ENCODE results near the gene RAVER1.

RAVER1 gene

DNA sequence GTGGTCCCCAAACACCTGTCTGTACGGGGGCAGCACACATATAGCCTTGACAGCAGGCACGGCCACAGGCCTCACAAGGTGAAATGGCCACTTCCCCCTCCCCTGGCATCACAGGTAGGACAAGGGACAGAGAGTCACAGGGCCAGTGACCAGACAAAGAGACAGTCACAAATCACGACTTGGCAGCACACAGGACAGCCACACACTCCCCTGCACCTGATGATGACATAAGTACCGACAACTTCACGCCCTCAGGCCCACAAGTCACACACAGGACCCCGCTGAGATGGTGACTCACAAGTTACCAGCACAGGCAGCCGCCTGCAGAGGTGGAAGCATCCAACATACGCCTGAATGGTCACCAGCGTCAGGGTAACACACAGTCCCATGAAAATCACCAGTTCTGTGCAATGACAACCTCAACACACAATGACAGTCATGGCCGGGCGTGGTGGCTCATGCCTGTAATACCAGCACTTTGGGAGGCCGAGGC is 30.5 kb upstream of the RAVER1 start (continued):
- TF ChIP-seq ZFHX2 (tag by site-specific recombination; conservative IDR thresholded peaks at IDR 0.05) (peak; percentile 85), ZSCAN16 (tag by site-specific recombination; IDR thresholded peaks at IDR 0.05) (no peak), ZNF664 (tag by site-specific recombination; IDR thresholded peaks at IDR 0.05) (no peak), ZNF140 (tag by site-specific recombination; IDR thresholded peaks at IDR 0.05) (no peak), ZBTB20 (tag by site-specific recombination; IDR thresholded peaks at IDR 0.05) (no peak), ZNF175 (tag by site-specific recombination; IDR thresholded peaks at IDR 0.05) (no peak), ZNF324 (tag by site-specific recombination; IDR thresholded peaks at IDR 0.05) (no peak), ZNF76 (tag by site-specific recombination; IDR thresholded peaks at IDR 0.05; ENCODE audit: borderline replicate concordance, low read depth) (no peak), ZNF624 (tag by site-specific recombination; IDR thresholded peaks at IDR 0.05) (no peak), ZNF2 (tag by site-specific recombination; IDR thresholded peaks at IDR 0.05) (no peak), IKZF3 (tag by site-specific recombination; IDR thresholded peaks at IDR 0.05) (no peak), ZFP37 (tag by site-specific recombination; IDR thresholded peaks at IDR 0.05) (no peak), GLIS1 (tag by site-specific recombination; IDR thresholded peaks at IDR 0.05) (peak; percentile 89), FEZF1 (tag by site-specific recombination; IDR thresholded peaks at IDR 0.05) (no peak), ZNF366 (tag by site-specific recombination; conservative IDR thresholded peaks at IDR 0.05) (peak; percentile 33; the same call in 1 of the 2 replicates)
- TF ChIP-seq, protein P1, sequence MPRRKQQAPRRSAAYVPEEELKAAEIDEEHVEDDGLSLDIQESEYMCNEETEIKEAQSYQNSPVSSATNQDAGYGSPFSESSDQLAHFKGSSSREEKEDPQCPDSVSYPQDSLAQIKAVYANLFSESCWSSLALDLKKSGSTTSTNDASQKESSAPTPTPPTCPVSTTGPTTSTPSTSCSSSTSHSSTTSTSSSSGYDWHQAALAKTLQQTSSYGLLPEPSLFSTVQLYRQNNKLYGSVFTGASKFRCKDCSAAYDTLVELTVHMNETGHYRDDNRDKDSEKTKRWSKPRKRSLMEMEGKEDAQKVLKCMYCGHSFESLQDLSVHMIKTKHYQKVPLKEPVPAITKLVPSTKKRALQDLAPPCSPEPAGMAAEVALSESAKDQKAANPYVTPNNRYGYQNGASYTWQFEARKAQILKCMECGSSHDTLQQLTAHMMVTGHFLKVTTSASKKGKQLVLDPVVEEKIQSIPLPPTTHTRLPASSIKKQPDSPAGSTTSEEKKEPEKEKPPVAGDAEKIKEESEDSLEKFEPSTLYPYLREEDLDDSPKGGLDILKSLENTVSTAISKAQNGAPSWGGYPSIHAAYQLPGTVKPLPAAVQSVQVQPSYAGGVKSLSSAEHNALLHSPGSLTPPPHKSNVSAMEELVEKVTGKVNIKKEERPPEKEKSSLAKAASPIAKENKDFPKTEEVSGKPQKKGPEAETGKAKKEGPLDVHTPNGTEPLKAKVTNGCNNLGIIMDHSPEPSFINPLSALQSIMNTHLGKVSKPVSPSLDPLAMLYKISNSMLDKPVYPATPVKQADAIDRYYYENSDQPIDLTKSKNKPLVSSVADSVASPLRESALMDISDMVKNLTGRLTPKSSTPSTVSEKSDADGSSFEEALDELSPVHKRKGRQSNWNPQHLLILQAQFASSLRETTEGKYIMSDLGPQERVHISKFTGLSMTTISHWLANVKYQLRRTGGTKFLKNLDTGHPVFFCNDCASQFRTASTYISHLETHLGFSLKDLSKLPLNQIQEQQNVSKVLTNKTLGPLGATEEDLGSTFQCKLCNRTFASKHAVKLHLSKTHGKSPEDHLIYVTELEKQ (tag by site-specific recombination; IDR thresholded peaks at IDR 0.05; ENCODE audit: borderline replicate concordance), result 0 out of 2 replicates have a peak, but pooled peaks have one; percentile 34
- TF ChIP-seq, protein P2, sequence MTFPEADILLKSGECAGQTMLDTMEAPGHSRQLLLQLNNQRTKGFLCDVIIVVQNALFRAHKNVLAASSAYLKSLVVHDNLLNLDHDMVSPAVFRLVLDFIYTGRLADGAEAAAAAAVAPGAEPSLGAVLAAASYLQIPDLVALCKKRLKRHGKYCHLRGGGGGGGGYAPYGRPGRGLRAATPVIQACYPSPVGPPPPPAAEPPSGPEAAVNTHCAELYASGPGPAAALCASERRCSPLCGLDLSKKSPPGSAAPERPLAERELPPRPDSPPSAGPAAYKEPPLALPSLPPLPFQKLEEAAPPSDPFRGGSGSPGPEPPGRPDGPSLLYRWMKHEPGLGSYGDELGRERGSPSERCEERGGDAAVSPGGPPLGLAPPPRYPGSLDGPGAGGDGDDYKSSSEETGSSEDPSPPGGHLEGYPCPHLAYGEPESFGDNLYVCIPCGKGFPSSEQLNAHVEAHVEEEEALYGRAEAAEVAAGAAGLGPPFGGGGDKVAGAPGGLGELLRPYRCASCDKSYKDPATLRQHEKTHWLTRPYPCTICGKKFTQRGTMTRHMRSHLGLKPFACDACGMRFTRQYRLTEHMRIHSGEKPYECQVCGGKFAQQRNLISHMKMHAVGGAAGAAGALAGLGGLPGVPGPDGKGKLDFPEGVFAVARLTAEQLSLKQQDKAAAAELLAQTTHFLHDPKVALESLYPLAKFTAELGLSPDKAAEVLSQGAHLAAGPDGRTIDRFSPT (tag by site-specific recombination; IDR thresholded peaks at IDR 0.05), result peak; percentile 86
- TF ChIP-seq, protein P3, sequence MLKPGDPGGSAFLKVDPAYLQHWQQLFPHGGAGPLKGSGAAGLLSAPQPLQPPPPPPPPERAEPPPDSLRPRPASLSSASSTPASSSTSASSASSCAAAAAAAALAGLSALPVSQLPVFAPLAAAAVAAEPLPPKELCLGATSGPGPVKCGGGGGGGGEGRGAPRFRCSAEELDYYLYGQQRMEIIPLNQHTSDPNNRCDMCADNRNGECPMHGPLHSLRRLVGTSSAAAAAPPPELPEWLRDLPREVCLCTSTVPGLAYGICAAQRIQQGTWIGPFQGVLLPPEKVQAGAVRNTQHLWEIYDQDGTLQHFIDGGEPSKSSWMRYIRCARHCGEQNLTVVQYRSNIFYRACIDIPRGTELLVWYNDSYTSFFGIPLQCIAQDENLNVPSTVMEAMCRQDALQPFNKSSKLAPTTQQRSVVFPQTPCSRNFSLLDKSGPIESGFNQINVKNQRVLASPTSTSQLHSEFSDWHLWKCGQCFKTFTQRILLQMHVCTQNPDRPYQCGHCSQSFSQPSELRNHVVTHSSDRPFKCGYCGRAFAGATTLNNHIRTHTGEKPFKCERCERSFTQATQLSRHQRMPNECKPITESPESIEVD (tag by site-specific recombination; IDR thresholded peaks at IDR 0.05), result no peak
- TF ChIP-seq, protein P4, sequence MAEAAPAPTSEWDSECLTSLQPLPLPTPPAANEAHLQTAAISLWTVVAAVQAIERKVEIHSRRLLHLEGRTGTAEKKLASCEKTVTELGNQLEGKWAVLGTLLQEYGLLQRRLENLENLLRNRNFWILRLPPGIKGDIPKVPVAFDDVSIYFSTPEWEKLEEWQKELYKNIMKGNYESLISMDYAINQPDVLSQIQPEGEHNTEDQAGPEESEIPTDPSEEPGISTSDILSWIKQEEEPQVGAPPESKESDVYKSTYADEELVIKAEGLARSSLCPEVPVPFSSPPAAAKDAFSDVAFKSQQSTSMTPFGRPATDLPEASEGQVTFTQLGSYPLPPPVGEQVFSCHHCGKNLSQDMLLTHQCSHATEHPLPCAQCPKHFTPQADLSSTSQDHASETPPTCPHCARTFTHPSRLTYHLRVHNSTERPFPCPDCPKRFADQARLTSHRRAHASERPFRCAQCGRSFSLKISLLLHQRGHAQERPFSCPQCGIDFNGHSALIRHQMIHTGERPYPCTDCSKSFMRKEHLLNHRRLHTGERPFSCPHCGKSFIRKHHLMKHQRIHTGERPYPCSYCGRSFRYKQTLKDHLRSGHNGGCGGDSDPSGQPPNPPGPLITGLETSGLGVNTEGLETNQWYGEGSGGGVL (tag by site-specific recombination; IDR thresholded peaks at IDR 0.05), result no peak
- TF ChIP-seq, protein P5, sequence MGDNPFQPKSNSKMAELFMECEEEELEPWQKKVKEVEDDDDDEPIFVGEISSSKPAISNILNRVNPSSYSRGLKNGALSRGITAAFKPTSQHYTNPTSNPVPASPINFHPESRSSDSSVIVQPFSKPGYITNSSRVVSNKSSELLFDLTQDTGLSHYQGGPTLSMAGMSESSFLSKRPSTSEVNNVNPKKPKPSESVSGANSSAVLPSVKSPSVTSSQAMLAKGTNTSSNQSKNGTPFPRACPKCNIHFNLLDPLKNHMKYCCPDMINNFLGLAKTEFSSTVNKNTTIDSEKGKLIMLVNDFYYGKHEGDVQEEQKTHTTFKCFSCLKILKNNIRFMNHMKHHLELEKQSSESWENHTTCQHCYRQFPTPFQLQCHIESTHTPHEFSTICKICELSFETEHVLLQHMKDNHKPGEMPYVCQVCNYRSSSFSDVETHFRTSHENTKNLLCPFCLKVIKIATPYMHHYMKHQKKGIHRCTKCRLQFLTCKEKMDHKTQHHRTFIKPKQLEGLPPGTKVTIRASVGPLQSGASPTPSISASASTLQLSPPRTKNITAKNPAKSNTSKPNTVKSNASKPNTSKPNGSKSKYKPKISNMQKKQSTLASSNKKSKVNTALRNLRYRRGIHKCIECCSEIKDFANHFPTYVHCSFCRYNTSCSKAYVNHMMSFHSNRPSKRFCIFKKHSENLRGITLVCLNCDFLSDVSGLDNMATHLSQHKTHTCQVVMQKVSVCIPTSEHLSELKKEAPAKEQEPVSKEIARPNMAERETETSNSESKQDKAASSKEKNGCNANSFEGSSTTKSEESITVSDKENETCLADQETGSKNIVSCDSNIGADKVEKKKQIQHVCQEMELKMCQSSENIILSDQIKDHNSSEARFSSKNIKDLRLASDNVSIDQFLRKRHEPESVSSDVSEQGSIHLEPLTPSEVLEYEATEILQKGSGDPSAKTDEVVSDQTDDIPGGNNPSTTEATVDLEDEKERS (tag by site-specific recombination; IDR thresholded peaks at IDR 0.05), result no peak
- TF ChIP-seq, protein P6, sequence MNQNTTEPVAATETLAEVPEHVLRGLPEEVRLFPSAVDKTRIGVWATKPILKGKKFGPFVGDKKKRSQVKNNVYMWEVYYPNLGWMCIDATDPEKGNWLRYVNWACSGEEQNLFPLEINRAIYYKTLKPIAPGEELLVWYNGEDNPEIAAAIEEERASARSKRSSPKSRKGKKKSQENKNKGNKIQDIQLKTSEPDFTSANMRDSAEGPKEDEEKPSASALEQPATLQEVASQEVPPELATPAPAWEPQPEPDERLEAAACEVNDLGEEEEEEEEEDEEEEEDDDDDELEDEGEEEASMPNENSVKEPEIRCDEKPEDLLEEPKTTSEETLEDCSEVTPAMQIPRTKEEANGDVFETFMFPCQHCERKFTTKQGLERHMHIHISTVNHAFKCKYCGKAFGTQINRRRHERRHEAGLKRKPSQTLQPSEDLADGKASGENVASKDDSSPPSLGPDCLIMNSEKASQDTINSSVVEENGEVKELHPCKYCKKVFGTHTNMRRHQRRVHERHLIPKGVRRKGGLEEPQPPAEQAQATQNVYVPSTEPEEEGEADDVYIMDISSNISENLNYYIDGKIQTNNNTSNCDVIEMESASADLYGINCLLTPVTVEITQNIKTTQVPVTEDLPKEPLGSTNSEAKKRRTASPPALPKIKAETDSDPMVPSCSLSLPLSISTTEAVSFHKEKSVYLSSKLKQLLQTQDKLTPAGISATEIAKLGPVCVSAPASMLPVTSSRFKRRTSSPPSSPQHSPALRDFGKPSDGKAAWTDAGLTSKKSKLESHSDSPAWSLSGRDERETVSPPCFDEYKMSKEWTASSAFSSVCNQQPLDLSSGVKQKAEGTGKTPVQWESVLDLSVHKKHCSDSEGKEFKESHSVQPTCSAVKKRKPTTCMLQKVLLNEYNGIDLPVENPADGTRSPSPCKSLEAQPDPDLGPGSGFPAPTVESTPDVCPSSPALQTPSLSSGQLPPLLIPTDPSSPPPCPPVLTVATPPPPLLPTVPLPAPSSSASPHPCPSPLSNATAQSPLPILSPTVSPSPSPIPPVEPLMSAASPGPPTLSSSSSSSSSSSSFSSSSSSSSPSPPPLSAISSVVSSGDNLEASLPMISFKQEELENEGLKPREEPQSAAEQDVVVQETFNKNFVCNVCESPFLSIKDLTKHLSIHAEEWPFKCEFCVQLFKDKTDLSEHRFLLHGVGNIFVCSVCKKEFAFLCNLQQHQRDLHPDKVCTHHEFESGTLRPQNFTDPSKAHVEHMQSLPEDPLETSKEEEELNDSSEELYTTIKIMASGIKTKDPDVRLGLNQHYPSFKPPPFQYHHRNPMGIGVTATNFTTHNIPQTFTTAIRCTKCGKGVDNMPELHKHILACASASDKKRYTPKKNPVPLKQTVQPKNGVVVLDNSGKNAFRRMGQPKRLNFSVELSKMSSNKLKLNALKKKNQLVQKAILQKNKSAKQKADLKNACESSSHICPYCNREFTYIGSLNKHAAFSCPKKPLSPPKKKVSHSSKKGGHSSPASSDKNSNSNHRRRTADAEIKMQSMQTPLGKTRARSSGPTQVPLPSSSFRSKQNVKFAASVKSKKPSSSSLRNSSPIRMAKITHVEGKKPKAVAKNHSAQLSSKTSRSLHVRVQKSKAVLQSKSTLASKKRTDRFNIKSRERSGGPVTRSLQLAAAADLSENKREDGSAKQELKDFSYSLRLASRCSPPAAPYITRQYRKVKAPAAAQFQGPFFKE (tag by site-specific recombination; IDR thresholded peaks at IDR 0.05; ENCODE audit: borderline replicate concordance), result no peak

Data from HEK293 (cell line).